Measurements from ENCODE around the gene FAM83G. TPM values are rescaled to one million over a fixed set of nuclear protein-coding genes. Genes with fewer than 3 reads are reported as not detected.
A peak's percentile ranks its signal among the peaks of the same experiment; 100 is the strongest.

The FAM83G gene
- total RNA-seq, 1 donor from 2014 or later: 5.8 TPM

- H3K27ac ChIP-seq: no peak overlapping the region
- DNase-seq: no peak
- intact Hi-C loops (cut with DNase I): no loop called here
- H3K4me3 ChIP-seq: no peak overlapping the region
- no peaks in the 10 kb centered on the region for H3K9me3 ChIP-seq
- H3K4me1 ChIP-seq: peaks cover 14% of the 10 kb centered on the region
- no peaks in the 10 kb centered on the region for H3K27me3 ChIP-seq (ENCODE audit: low read depth)
- TF ChIP-seq CTCF (IDR thresholded peaks at IDR 0.05): no peak
- ATAC-seq: no peak
- no peaks in the 10 kb centered on the region for H3K36me3 ChIP-seq
These were observed 12.8 kb downstream of the FAM83G start for GRCh38 chr17:18991531-18992315.

- H3K9me3 ChIP-seq: no peaks in the 10 kb centered on the region
- no peaks in the 10 kb centered on the region for H3K27me3 ChIP-seq (ENCODE audit: low read depth)
- H3K27ac ChIP-seq: no peak overlapping the region
- no peak overlapping the region for H3K4me3 ChIP-seq
- no peak for DNase-seq
- no peak for ATAC-seq
- intact Hi-C loops (cut with DNase I): no loop called here
- no peak for TF ChIP-seq CTCF (IDR thresholded peaks at IDR 0.05)
- peaks cover 2% of the 10 kb centered on the region for H3K36me3 ChIP-seq
- peaks cover 14% of the 10 kb centered on the region for H3K4me1 ChIP-seq
These were observed 14.2 kb downstream of the FAM83G start for GRCh38 chr17:18990331-18990730.

- no peak for TF ChIP-seq CTCF (IDR thresholded peaks at IDR 0.05)
- peak in 1 of 2 donors; percentile 15 for ATAC-seq
- peaks cover 2% of the 10 kb centered on the region for H3K36me3 ChIP-seq
- H3K9me3 ChIP-seq: no peaks in the 10 kb centered on the region
- peaks cover 14% of the 10 kb centered on the region for H3K4me1 ChIP-seq
- intact Hi-C loops (cut with DNase I): no loop called here
- no peaks in the 10 kb centered on the region for H3K27me3 ChIP-seq (ENCODE audit: low read depth)
- no peak overlapping the region for H3K27ac ChIP-seq
- DNase-seq: no peak
- H3K4me3 ChIP-seq: no peak overlapping the region
These were observed 15.9 kb downstream of the FAM83G start for GRCh38 chr17:18988546-18989173.

- H3K27me3 ChIP-seq (ENCODE audit: low read depth): no peaks in the 10 kb centered on the region
- TF ChIP-seq CTCF (IDR thresholded peaks at IDR 0.05): no peak
- DNase-seq (peak; percentile 72), ATAC-seq (peak; percentile 61 to 62)
- H3K27ac ChIP-seq: no peak overlapping the region
- no peak overlapping the region for H3K4me3 ChIP-seq
- H3K9me3 ChIP-seq: no peaks in the 10 kb centered on the region
- peaks cover 2% of the 10 kb centered on the region for H3K36me3 ChIP-seq
- peaks cover 14% of the 10 kb centered on the region for H3K4me1 ChIP-seq
- intact Hi-C loops (cut with DNase I): no loop called here
These were observed 16.6 kb downstream of the FAM83G start for GRCh38 chr17:18987862-18988545.

- intact Hi-C loops (cut with DNase I): no loop called here
- Histone ChIP-seq H3K9me3 (no peaks in the 10 kb centered on the region), H3K4me3 (no peak overlapping the region), H3K27ac (no peak overlapping the region), H3K27me3 (ENCODE audit: low read depth) (no peaks in the 10 kb centered on the region), H3K36me3 (peaks cover 2% of the 10 kb centered on the region), H3K4me1 (peaks cover 8% of the 10 kb centered on the region)
- no peak for DNase-seq
- ATAC-seq: no peak
- no peak for TF ChIP-seq CTCF (IDR thresholded peaks at IDR 0.05)
These were observed 17.3 kb downstream of the FAM83G start for GRCh38 chr17:18987230-18987610.

All from lower lobe of right lung (tissue), 2 donors.